ENCODE data around the gene TCTN1.
"Not testable (repeated sequence)": the region's sequence is repeated elsewhere in the genome, so short reads cannot be mapped to it uniquely, and the experiment has no call there.

The TCTN1 gene

DNA sequence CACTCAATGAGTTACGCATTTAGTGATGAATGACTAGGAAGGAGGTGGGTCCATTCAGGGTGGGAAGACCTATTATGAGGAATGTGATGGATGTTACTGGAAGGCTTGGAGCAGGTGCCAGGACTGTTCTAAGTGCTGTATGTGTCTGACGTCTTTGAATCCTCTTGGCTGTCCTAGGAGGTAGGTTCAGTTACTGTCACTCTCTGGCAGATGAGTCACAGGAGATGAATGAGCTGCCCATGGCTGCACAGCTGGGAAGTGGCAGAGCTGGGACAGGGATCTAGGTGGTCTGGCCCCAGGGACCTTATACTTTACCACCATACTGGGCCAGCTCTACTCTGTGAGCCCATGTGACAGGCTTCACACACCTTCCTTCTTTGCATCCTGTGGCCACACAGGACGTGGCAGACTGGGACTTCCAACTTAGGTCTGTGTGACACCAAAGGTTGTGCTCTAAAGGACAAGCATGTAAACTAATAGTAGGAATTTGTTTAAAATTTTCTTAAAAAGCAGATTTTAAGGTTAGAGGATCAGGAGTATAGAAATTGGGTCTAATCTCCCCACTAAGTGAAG lies 24.0 kb downstream of the TCTN1 start:
- TF ChIP-seq CTCF (IDR thresholded peaks at IDR 0.05; ENCODE audit: extremely low read depth, missing control alignments) = no peak
- DNase-seq (ENCODE audit: low spot score) = no peak

DNA sequence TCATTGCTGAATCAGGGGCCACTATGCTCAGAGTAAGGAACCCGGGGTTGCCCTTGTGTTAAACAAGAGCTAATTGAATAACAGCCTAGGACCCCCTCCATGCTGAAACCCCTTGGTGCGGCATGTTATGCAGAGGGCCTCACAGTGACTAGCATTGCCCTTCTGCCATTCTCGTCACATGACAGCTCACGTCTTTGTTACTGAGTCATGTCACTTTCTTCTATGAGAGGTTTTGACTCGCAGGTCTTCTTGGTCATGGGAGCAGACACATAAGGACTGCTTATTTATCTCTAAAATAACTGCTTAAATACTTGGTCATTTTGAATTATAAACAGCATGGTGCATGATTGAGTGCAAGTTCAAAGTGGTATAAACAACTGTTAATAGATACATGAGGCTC lies 24.9 kb downstream of the TCTN1 start:
- no peak for TF ChIP-seq CTCF (IDR thresholded peaks at IDR 0.05; ENCODE audit: extremely low read depth, missing control alignments)
- DNase-seq (ENCODE audit: low spot score) = no peak

- no peak for TF ChIP-seq CTCF (IDR thresholded peaks at IDR 0.05; ENCODE audit: extremely low read depth, missing control alignments)
- DNase-seq (ENCODE audit: low spot score) = no peak
Measured at GRCh38 chr12:110639336-110640141, 25.6 kb downstream of the TCTN1 start.

DNA sequence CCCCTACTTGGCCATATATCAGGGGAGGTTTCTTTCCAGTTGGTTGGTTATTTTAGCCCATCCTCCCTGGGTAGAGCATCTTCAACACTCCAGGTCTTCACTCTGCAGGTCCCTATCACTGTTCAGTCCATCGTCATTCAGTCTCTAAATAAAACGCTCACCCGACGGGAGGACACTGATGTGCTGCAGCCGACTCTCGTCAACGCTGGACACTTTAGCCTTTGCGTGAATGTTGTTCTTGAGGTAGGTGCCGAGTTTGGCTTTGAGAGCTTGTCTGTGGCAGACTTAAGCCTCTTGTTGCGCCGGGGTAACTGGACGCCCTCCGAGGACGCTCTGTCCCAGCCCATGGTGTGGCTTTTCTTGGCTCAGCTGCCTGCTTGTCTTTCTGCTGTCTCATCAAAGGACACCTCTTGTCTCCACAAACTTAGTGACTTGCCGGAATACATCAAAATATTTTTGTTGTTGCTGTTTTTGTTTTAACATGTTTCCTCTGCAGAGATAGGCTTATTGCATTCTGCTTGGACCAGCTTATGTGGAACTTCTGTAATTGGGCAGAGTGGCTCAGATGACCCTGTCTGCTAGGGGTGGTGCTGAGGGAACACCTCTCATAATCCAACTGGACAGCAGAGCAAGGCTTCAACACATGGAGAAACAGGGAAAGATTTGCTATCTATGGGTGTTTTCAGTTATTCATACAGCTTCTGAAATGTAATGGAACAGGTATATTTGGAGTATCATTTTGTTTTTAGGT lies 26.5 kb downstream of the TCTN1 start:
- TF ChIP-seq CTCF (IDR thresholded peaks at IDR 0.05; ENCODE audit: extremely low read depth, missing control alignments) = no peak
- no peak for DNase-seq (ENCODE audit: low spot score)

DNA sequence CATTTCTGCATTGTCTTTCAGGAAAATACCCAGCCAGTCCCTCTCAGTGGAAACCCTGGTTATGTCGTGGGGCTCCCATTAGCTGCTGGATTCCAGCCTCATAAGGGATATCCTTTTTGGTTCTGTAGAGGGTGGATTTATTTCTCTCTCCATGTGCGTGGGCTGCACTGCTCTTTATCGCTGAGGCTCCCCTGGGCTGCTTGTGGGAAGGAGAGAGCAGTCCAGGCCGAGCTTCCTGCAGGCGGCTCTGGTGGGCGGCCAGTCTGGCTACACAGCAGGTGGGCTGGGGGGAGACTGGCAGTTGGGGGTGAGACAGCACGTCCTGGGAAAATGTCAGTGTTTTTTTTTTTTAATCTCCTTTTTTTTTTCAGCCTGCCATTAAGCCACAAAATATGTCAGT lies 27.6 kb downstream of the TCTN1 start:
- TF ChIP-seq CTCF (IDR thresholded peaks at IDR 0.05; ENCODE audit: extremely low read depth, missing control alignments) = no peak
- no peak for DNase-seq (ENCODE audit: low spot score)

- no peak for TF ChIP-seq CTCF (IDR thresholded peaks at IDR 0.05; ENCODE audit: extremely low read depth, missing control alignments)
- DNase-seq (ENCODE audit: low spot score) = no peak
Measured at GRCh38 chr12:110647631-110648040, 33.7 kb downstream of the TCTN1 start.

DNA sequence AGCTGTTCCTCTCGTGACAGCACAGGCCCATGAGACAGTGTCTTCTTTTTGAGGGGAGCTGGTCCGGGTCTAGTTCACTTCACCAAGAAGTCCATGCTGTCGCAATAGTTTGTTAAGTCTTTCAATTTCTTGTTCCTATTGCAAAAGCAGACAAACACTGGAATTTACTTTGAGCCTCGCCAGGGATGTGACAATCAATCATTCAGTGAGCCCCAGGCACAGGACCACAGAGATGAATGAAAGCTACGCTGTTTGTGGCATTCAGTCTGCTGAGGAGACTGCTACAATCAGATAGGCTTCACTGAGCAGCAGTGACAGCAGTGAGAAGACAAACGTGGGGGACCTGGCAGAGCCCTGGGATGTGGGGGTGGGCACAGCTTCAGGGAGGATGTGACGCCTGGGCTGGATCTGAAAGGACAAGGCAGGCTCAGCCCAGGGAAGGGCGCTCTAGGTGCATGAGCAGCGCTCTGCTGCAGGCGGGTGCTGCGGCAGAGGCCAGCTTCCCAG lies 35.5 kb downstream of the TCTN1 start:
- no peak for DNase-seq (ENCODE audit: low spot score)
- TF ChIP-seq CTCF (IDR thresholded peaks at IDR 0.05; ENCODE audit: extremely low read depth, missing control alignments) = no peak

GRCh38 chr12:110654238-110654637 lies 40.3 kb downstream of the TCTN1 start:
- DNase-seq (ENCODE audit: low spot score) = not testable (repeated sequence)
